SK-N-SH (cell line): ENCODE results near the gene ZIC3. TPM values are rescaled to one million over a fixed set of nuclear protein-coding genes. Genes with fewer than 3 reads are reported as not detected.

Experiments used
- CTCF ChIA-PET: fragments of 300-600, 350-600 bp; formaldehyde crosslinking; extraction: SDS; loops from one replicate; lab custom pipeline; 2021; lab: Yijun Ruan, JAX
- POLR2A ChIA-PET: fragments of 350-600 bp; sonication (Branson Sonifier 250); formaldehyde crosslinking; extraction: SDS; loops from one replicate; lab custom pipeline; 2020; ENCODE audit warnings: antibody characterized with exemption, inconsistent platforms; lab: Yijun Ruan, JAX
- DNase-seq: peaks from one replicate; pipeline ENCODE4 v3.0.0; 2012
- H2AFZ ChIP-seq: fragments of 200-600 bp; sonication (generic); 2 replicates; pipeline ENCODE4 v1.8.1; 2016; ENCODE audit warnings: antibody characterized with exemption, mild to moderate bottlenecking, low read depth
- H3F3A ChIP-seq: fragments of 200-600 bp; sonication (generic); replicated peaks from 2 replicates; pipeline ENCODE3; 2016; ENCODE audit warnings: antibody characterized with exemption, mild to moderate bottlenecking; ENCODE audit not compliant: insufficient read depth
- H3K27ac ChIP-seq, 2 experiments: fragments of 200-500 bp in 1 of 2; fragments of 200-600 bp in 1 of 2; sonication (Bioruptor generic) in 1 of 2; sonication (generic), shearing (Covaris generic) in 1 of 2; 2 replicates each; pipeline versions ENCODE4 v1.5.1 to v1.6.1; 2014 to 2016; ENCODE audit warnings: low read depth in 2 of 2, inconsistent platforms in 1 of 2, low read length in 1 of 2, mild to moderate bottlenecking in 1 of 2, mixed read lengths in 1 of 2
- H3K27me3 ChIP-seq: fragments of 200-600 bp; sonication (generic), shearing (Covaris generic); 2 replicates; pipeline ENCODE4 v1.6.1; 2016; ENCODE audit warnings: mixed run types; ENCODE audit not compliant: insufficient read depth
- H3K36me3 ChIP-seq, 2 experiments: fragments of 200-500 bp in 1 of 2; fragments of 200-600 bp in 1 of 2; sonication (Bioruptor generic) in 1 of 2; sonication (generic) in 1 of 2; replicated peaks in 1 of 2; 2 replicates each; pipeline versions ENCODE3 to v1.5.1; 2014 to 2016; ENCODE audit warnings: low read length in 1 of 2, mild to moderate bottlenecking in 1 of 2; ENCODE audit not compliant: insufficient read depth in 2 of 2, control insufficient read depth in 1 of 2
- H3K4me1 ChIP-seq, 2 experiments: fragments of 200-500 bp in 1 of 2; fragments of 200-600 bp in 1 of 2; sonication (Bioruptor generic) in 1 of 2; sonication (generic), shearing (Covaris generic) in 1 of 2; 2 replicates each; pipeline versions ENCODE4 v1.5.1 to v1.6.1; 2014 to 2016; ENCODE audit warnings: low read depth in 1 of 2, low read length in 1 of 2, mixed run types in 1 of 2; ENCODE audit not compliant: insufficient read depth in 2 of 2, control insufficient read depth in 1 of 2
- H3K4me2 ChIP-seq: fragments of 200-600 bp; sonication (generic), shearing (Covaris generic); 2 replicates; pipeline ENCODE4 v1.6.1; 2017; ENCODE audit warnings: mixed run types
- H3K4me3 ChIP-seq, 2 experiments: fragments of 200-500 bp in 1 of 2; fragments of 200-600 bp in 1 of 2; sonication (Bioruptor generic) in 1 of 2; sonication (generic), shearing (Covaris generic) in 1 of 2; 2 replicates each; pipeline versions ENCODE4 v1.5.1 to v1.8.1; 2014 to 2016; ENCODE audit warnings: low read depth in 2 of 2, inconsistent platforms in 1 of 2, low read length in 1 of 2, mild to moderate bottlenecking in 1 of 2, mixed read lengths in 1 of 2, moderate library complexity in 1 of 2
- H3K79me2 ChIP-seq: fragments of 200-600 bp; sonication (generic); 2 replicates; pipeline ENCODE4 v1.8.1; 2017; ENCODE audit warnings: mild to moderate bottlenecking; ENCODE audit not compliant: insufficient read depth
- H3K9ac ChIP-seq: fragments of 200-600 bp; sonication (generic); 2 replicates; pipeline ENCODE4 v1.6.1; 2017; ENCODE audit warnings: mixed run types
- H3K9me2 ChIP-seq: fragments of 200-600 bp; sonication (generic); 2 replicates; pipeline ENCODE4 v1.6.1; 2017; ENCODE audit warnings: mixed run types
- H3K9me3 ChIP-seq: fragments of 200-600 bp; sonication (generic); 2 replicates; pipeline ENCODE4 v1.6.1; 2017; ENCODE audit warnings: mixed run types, mild to moderate bottlenecking, moderate library complexity
- H4K20me1 ChIP-seq: fragments of 200-600 bp; sonication (generic); 2 replicates; pipeline ENCODE4 v1.6.1; 2017; ENCODE audit warnings: mild to moderate bottlenecking, mixed run types; ENCODE audit not compliant: insufficient read depth
- EP300 ChIP-seq, 2 experiments: IDR thresholded peaks; 2 replicates each; pipeline versions ENCODE4 v1.4.0 to v1.6.1; 2012; ENCODE audit warnings: borderline replicate concordance in 1 of 2, low read depth in 1 of 2, low read length in 1 of 2
- FOSL2 ChIP-seq: IDR thresholded peaks from 2 replicates; pipeline ENCODE4 v1.4.0; 2012; ENCODE audit warnings: low read depth, mild to moderate bottlenecking, moderate library complexity, borderline replicate concordance
- GATA2 ChIP-seq: sonication (generic); formaldehyde crosslinking; IDR thresholded peaks from 2 replicates; pipeline ENCODE4 v1.5.0; 2020; ENCODE audit warnings: mild to moderate bottlenecking, missing genetic modification reagents
- IRF3 ChIP-seq: fragments of 150-350 bp; IDR thresholded peaks from 2 replicates; pipeline ENCODE4 v1.6.1; 2016; ENCODE audit warnings: mild to moderate bottlenecking, low read depth, low read length
- MAX ChIP-seq: IDR thresholded peaks from 2 replicates; pipeline ENCODE4 v1.4.0; 2012; ENCODE audit warnings: low read depth
- MXI1 ChIP-seq: IDR thresholded peaks from 2 replicates; pipeline ENCODE4 v1.6.1; 2012; ENCODE audit warnings: mild to moderate bottlenecking, low read depth, low read length, improper control_type of control experiment
- PBX3 ChIP-seq: IDR thresholded peaks from 2 replicates; pipeline ENCODE4; 2012
- POLR2AphosphoS5 ChIP-seq: IDR thresholded peaks from 2 replicates; pipeline ENCODE4 v1.6.1; 2012; ENCODE audit warnings: low read depth, low read length
- RAD21 ChIP-seq: IDR thresholded peaks from 2 replicates; pipeline ENCODE4 v1.6.1; 2012; ENCODE audit warnings: mild to moderate bottlenecking, low read length
- RCOR1 ChIP-seq: fragments of 150-350 bp; IDR thresholded peaks from 2 replicates; pipeline ENCODE4 v1.6.1; 2017; ENCODE audit warnings: antibody characterized with exemption, low read length
- RFX5 ChIP-seq: IDR thresholded peaks from 2 replicates; pipeline ENCODE4 v1.6.1; 2012; ENCODE audit warnings: mild to moderate bottlenecking, improper control_type of control experiment, low read length
- RXRA ChIP-seq: IDR thresholded peaks from 2 replicates; pipeline ENCODE4 v1.4.0; 2012; ENCODE audit warnings: low read depth, mild to moderate bottlenecking, borderline replicate concordance
- SIN3A ChIP-seq: IDR thresholded peaks from 2 replicates; pipeline ENCODE4 v1.6.1; 2012; ENCODE audit warnings: low read depth, mild to moderate bottlenecking, low read length, moderate library complexity, borderline replicate concordance
- USF1 ChIP-seq: IDR thresholded peaks from 2 replicates; pipeline ENCODE4 v1.4.0; 2012; ENCODE audit warnings: low read depth, borderline replicate concordance
- USF2 ChIP-seq: fragments of 150-350 bp; IDR thresholded peaks from 2 replicates; pipeline ENCODE4 v1.6.1; 2017; ENCODE audit warnings: antibody characterized with exemption, low read length, low read depth, borderline replicate concordance
- YY1 ChIP-seq: IDR thresholded peaks from 2 replicates; pipeline ENCODE4 v1.4.0; 2012; ENCODE audit warnings: low read depth, mild to moderate bottlenecking
- ZBTB33 ChIP-seq: IDR thresholded peaks from 2 replicates; pipeline ENCODE4 v1.4.0; 2012; ENCODE audit warnings: low read depth, borderline replicate concordance
- WGBS: methylation state at CpG from one replicate; pipeline ENCODE4 v1.1.6; 2017; ENCODE audit warnings: low lambda C conversion rate; 5-methylcytosine and 5-hydroxymethylcytosine counted together
- polyA plus RNA-seq, 3 experiments: library from polyadenylated mRNA; depleted of rRNA; stranded (reverse); fragments of >200 nt; gene quantifications; 2 replicates each; pipeline ENCODE4 v1.2.3, GENCODE V29; 2012

Gene ZIC3
- polyA plus RNA-seq, 1 of the 3 experiments (the other 2 are of a cell fraction): not detected

- Histone ChIP-seq H3K27me3 (peaks cover 52% of the 10 kb centered on the region), H3K36me3 (no peaks in the 10 kb centered on the region), H3K4me2 (peak overlapping the region; percentile 67), H3K79me2 (no peaks in the 10 kb centered on the region), H3K9ac (no peak overlapping the region), H4K20me1 (no peaks in the 10 kb centered on the region), H3K9me2 (no peaks in the 10 kb centered on the region), H3F3A (no peaks in the 10 kb centered on the region), H3K4me3 (peak overlapping the region; percentile 33 to 43; a peak in 3 of 4 replicates), H3K9me3 (no peaks in the 10 kb centered on the region), H2AFZ (no peak overlapping the region), H3K27ac (no peak overlapping the region), H3K4me1 (no peaks in the 10 kb centered on the region)
- ChIA-PET POLR2A (no interaction called here), CTCF (interaction anchor here (0.6 kb wide), 1 partner anchor 1482 kb away, joined by 3 read pairs; no protein-coding TSS in a partner anchor)
- TF ChIP-seq MXI1: no peak
- TF ChIP-seq IRF3: no peak
- no peak for TF ChIP-seq PBX3
- no peak for TF ChIP-seq POLR2AphosphoS5
- TF ChIP-seq GATA2 (CRISPR knock-in tag): no peak
- no peak for TF ChIP-seq RXRA
- TF ChIP-seq SIN3A: no peak
- no peak for TF ChIP-seq RAD21
- TF ChIP-seq ZBTB33: no peak
- no peak for TF ChIP-seq USF1
- no peak for TF ChIP-seq MAX
- TF ChIP-seq RCOR1: no peak
- TF ChIP-seq EP300 (IDR thresholded peaks at IDR 0.05; ENCODE audit: borderline replicate concordance in 1 of 2, low read depth in 1 of 2, low read length in 1 of 2): no peak
- TF ChIP-seq USF2: no peak
- TF ChIP-seq YY1: no peak
- no peak for TF ChIP-seq RFX5
- no peak for TF ChIP-seq FOSL2
- 38% methylated on average over 10 of the region's 54 CpGs for whole genome bisulfite sequencing
- DNase-seq: no peak
These were observed 516 bp upstream of the ZIC3 start for GRCh38 chrX:137565318-137565904.
